HEK293T (cell line): Measurements from ENCODE around the gene PLA2G7.
"Not testable (repeated sequence)": the region's sequence is repeated elsewhere in the genome, so short reads cannot be mapped to it uniquely, and the experiment has no call there.

Experiments
- CTCF ChIA-PET: fragments of 350-600 bp; formaldehyde crosslinking; extraction: SDS; loops from one replicate; lab custom pipeline; 2021; ENCODE audit warnings: antibody characterized with exemption, inconsistent platforms; lab: Yijun Ruan, JAX
- POLR2A ChIA-PET: fragments of 350-600 bp; formaldehyde crosslinking; extraction: SDS; loops from one replicate; lab custom pipeline; 2020; ENCODE audit warnings: antibody characterized with exemption, inconsistent platforms; lab: Yijun Ruan, JAX
- DNase-seq: peaks from one replicate; pipeline ENCODE4 v3.0.0; 2012; ENCODE audit warnings: mixed read lengths; ENCODE audit errors: extremely low spot score
- ARNT ChIP-seq: fragments of 450-650 bp; IDR thresholded peaks from 2 replicates; pipeline ENCODE4 v1.6.1; 2017; ENCODE audit warnings: mild to moderate bottlenecking
- BHLHE40 ChIP-seq: fragments of 450-650 bp; IDR thresholded peaks from 2 replicates; pipeline ENCODE4 v1.6.1; 2016; ENCODE audit warnings: mild to moderate bottlenecking, moderate library complexity, borderline replicate concordance
- CTBP1 ChIP-seq: fragments of 450-650 bp; IDR thresholded peaks from 2 replicates; pipeline ENCODE4 v1.6.1; 2016; ENCODE audit warnings: borderline replicate concordance
- ELF4 ChIP-seq: fragments of 450-650 bp; IDR thresholded peaks from 2 replicates; pipeline ENCODE4 v1.6.1; 2017; ENCODE audit warnings: antibody characterized with exemption
- FOXA1 ChIP-seq: fragments of 450-650 bp; IDR thresholded peaks from 2 replicates; pipeline ENCODE4 v1.6.1; 2016; ENCODE audit warnings: mild to moderate bottlenecking
- FOXK2 ChIP-seq: fragments of 450-650 bp; IDR thresholded peaks from 2 replicates; pipeline ENCODE4 v1.6.1; 2016; ENCODE audit warnings: mild to moderate bottlenecking
- FOXM1 ChIP-seq: fragments of 450-650 bp; IDR thresholded peaks from 2 replicates; pipeline ENCODE4 v1.6.1; 2017; ENCODE audit warnings: mild to moderate bottlenecking, borderline replicate concordance
- HDGF ChIP-seq: fragments of 450-650 bp; IDR thresholded peaks from 2 replicates; pipeline ENCODE4 v1.6.1; 2017; ENCODE audit warnings: antibody characterized with exemption, borderline replicate concordance
- L3MBTL2 ChIP-seq: fragments of 450-650 bp; conservative IDR thresholded peaks from 2 replicates; pipeline ENCODE4 v1.6.1; 2016; ENCODE audit warnings: mild to moderate bottlenecking
- LEF1 ChIP-seq: fragments of 450-650 bp; IDR thresholded peaks from 2 replicates; pipeline ENCODE4 v1.6.1; 2017; ENCODE audit warnings: mild to moderate bottlenecking, borderline replicate concordance
- NFRKB ChIP-seq: fragments of 450-650 bp; IDR thresholded peaks from 2 replicates; pipeline ENCODE4 v1.6.1; 2016; ENCODE audit warnings: mild to moderate bottlenecking, moderate library complexity
- PKNOX1 ChIP-seq: fragments of 450-650 bp; IDR thresholded peaks from 2 replicates; pipeline ENCODE4 v1.6.1; 2016
- SP1 ChIP-seq: fragments of 450-650 bp; IDR thresholded peaks from 2 replicates; pipeline ENCODE4 v1.6.1; 2017
- SUZ12 ChIP-seq: fragments of 450-650 bp; IDR thresholded peaks from 2 replicates; pipeline ENCODE4 v1.6.1; 2016; ENCODE audit warnings: mild to moderate bottlenecking
- TARDBP ChIP-seq: fragments of 450-650 bp; IDR thresholded peaks from 2 replicates; pipeline ENCODE4 v1.6.1; 2016
- ZNF384 ChIP-seq: fragments of 450-650 bp; IDR thresholded peaks from 2 replicates; pipeline ENCODE4 v1.6.1; 2016

Gene PLA2G7

GRCh38 chr6:46751658-46752057 lies 16.5 kb upstream of the PLA2G7 start:
- DNase-seq: no peak
- ChIA-PET CTCF (interaction anchor here (0.6 kb wide), 1 partner anchor 240 kb away, joined by 3 read pairs; no protein-coding TSS in a partner anchor), POLR2A (no interaction called here)
- TF ChIP-seq ELF4 (no peak), CTBP1 (no peak), ARNT (no peak), BHLHE40 (no peak), FOXK2 (no peak), TARDBP (no peak), SUZ12 (no peak), PKNOX1 (no peak), FOXA1 (no peak), SP1 (no peak), LEF1 (no peak), HDGF (no peak), L3MBTL2 (no peak), ZNF384 (no peak), FOXM1 (no peak), NFRKB (no peak)

DNA sequence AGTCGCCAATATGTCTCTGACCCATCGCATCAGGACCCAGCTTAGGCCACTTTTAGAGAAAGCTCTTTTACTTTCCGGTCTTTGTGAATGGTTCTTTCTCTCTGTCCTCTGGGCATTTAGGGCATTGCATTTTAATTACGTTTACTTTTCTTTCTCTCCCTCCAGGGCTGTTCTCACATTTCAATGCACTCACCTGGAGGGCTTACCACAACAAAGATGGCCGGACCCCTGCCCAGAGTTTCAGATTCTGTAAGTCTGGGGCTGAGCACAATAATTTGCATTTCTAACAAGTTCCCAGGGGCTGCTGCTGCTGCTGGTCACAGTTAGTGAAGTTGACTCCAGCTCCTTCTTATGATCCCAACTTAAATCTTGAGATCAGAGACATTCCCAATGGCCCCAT lies 14.6 kb upstream of the PLA2G7 start:
- DNase-seq: no peak
- POLR2A ChIA-PET: no interaction called here
- CTCF ChIA-PET: interaction anchor here (0.8 kb wide), 1 partner anchor 14 kb away, joined by 3 read pairs; no protein-coding TSS in a partner anchor
- TF ChIP-seq PKNOX1 (no peak), LEF1 (no peak), FOXA1 (no peak), CTBP1 (no peak), ZNF384 (no peak)

DNA sequence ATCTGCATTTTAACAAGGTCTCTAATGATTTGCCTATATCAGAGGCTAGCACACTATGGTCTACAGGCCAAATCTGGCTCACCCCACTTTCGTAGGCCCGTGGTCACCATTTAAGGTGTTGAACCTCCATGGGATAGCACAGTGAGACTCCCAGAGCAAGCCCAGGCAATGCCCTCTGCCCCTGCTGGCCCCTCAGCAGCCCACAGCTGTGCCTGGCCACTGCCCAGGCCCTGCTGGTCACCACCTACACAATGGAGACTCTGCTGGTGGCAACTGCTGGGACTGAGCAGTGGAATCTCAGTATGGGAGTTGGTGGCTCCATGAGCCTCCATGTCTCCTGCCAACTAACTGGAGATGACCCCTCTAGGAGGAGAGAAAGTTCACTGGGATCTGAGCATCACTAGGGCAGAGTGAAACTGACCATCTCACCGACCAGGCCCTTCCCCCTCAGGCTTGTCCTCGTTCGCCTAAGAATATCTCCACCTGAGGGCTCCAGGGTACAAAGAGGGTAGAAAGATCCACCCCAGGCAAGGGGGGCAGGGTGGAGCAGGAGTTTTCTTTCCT lies 13.8 kb upstream of the PLA2G7 start:
- ChIA-PET POLR2A (no interaction called here), CTCF (no interaction called here)
- TF ChIP-seq FOXA1 (no peak), BHLHE40 (no peak), L3MBTL2 (no peak), HDGF (no peak), NFRKB (no peak), ELF4 (no peak), CTBP1 (no peak), FOXK2 (no peak), ZNF384 (no peak), SP1 (no peak), SUZ12 (no peak), LEF1 (no peak), FOXM1 (no peak)
- DNase-seq: no peak

- DNase-seq: no peak
- POLR2A ChIA-PET: interaction anchor here (0.8 kb wide), 1 partner anchor 11 kb away, joined by 3 read pairs; the partner anchor contains the start of gene PLA2G7
- CTCF ChIA-PET: no interaction called here
- TF ChIP-seq ARNT (no peak), PKNOX1 (no peak), L3MBTL2 (no peak), SUZ12 (no peak), HDGF (no peak), NFRKB (no peak), ZNF384 (no peak)
Observed at GRCh38 chr6:46746696-46747095, 11.5 kb upstream of the PLA2G7 start, which contains the start of gene ANKRD66. ANKRD66 (plus strand) TSS chr6:46746933; CDS start chr6:46751949, 5,016 bp downstream.

GRCh38 chr6:46745973-46746372 lies 10.8 kb upstream of the PLA2G7 start:
- POLR2A ChIA-PET: no interaction called here
- no peak for DNase-seq
- CTCF ChIA-PET: no interaction called here
- TF ChIP-seq HDGF (no peak), TARDBP (no peak), FOXK2 (no peak), L3MBTL2 (no peak), BHLHE40 (no peak), FOXM1 (no peak), ELF4 (no peak), SUZ12 (no peak), CTBP1 (no peak), SP1 (no peak), ARNT (no peak), NFRKB (no peak), LEF1 (no peak), PKNOX1 (no peak), FOXA1 (no peak), ZNF384 (no peak)

GRCh38 chr6:46744159-46744725 lies 9.1 kb upstream of the PLA2G7 start:
- DNase-seq, CTCF ChIA-PET, POLR2A ChIA-PET: not testable (repeated sequence)
